Erythroblast (primary cell): ENCODE results near the gene CNNM4.

Experiments used
- GATA1 ChIP-seq: IDR thresholded peaks from 2 replicates; pipeline ENCODE4 v1.6.1; 2011; ENCODE audit warnings: low read depth, mild to moderate bottlenecking, control low read depth, low read length, moderate library complexity
- POLR2A ChIP-seq: IDR thresholded peaks from 2 replicates; pipeline ENCODE4 v1.6.1; 2011; ENCODE audit warnings: mild to moderate bottlenecking, low read length

DNA sequence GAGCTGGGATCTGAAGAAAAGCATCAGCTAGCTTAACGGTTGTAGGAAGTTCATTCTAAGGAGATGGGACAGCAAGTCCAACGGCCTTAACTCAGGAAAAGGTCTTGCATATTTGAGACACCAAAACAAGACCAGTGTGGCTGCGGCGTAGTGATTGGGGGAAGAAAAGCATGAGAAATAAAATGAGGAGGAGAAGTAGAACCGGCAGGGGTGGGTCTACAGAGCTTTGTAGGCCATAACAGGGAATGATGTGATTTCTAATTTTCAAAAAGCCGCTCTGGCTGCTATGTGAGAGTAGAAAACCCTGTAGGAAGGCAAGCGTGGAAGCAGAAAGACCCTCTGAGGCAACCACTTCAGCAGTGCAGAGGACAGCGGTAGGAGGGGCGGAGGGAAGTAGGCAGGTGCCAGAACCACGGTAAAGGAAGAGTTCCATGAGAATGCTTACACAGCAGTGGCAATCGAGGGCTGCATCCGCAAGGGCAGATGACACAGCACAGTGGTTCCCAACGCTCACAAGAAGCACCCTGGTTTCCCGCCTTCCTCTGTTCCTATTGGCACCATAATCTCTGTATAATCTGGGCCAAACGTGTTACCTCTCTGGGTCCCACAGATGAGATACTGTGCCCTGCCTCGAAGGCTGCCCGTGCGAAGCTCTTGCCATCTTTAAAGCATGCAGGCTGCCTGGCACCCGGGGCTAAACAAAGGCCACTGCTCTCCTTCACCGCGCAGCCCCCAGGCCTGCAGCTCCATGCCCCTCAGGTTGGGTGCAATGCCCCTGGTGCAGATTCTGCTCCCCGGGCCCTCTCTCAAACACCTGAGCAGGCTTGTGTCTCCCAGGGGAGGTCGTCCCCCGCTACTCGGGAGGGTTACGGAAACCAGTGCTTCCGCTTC, 96.3 kb downstream of the CNNM4 start:
- TF ChIP-seq POLR2A, result no peak
- TF ChIP-seq GATA1, result no peak
